PC-3 (cell line): ENCODE measurements around the gene ADCY10. TPM values are rescaled to one million over a fixed set of nuclear protein-coding genes. Genes with fewer than 3 reads are reported as not detected.

Experiments used
- ATAC-seq: fragments of 200-7000 bp; cut with Tn5 transposase; 2 replicates; pipeline ENCODE4 v1.9.1; 2020; ENCODE audit warnings: mild to moderate bottlenecking, moderate library complexity
- BruUV-seq: library from RNA; stranded (reverse); fragments of 400-500 nt; replicated peaks from 2 replicates; lab custom pipeline; 2021; lab: Mats Ljungman, UMichigan
- CTCF ChIA-PET: fragments of 300-600 bp; sonication (Branson Sonifier 250); formaldehyde crosslinking; loops from one replicate; lab custom pipeline; 2022; ENCODE audit warnings: antibody characterized with exemption; lab: Charles Lee
- POLR2A ChIA-PET: fragments of 300-600 bp; sonication (Branson Sonifier 250); formaldehyde crosslinking; loops from one replicate; lab custom pipeline; 2022; ENCODE audit warnings: antibody characterized with exemption; ENCODE audit not compliant: unreplicated experiment; lab: Charles Lee
- DNase-seq: peaks from one replicate; pipeline ENCODE4 v3.0.0-alpha.2; 2015
- H2AFZ ChIP-seq: fragments of 300-600 bp; sonication (generic); 2 replicates; pipeline ENCODE4 v1.6.0; 2016; ENCODE audit warnings: antibody characterized with exemption, low read length
- H3F3A ChIP-seq: fragments of 300-600 bp; sonication (generic); one replicate; pipeline ENCODE4 v1.6.0; 2017; ENCODE audit warnings: antibody characterized with exemption, low read length, control low read depth, mild to moderate bottlenecking; ENCODE audit not compliant: unreplicated experiment
- H3K27ac ChIP-seq: fragments of 300-600 bp; sonication (generic); 2 replicates; pipeline ENCODE4 v1.5.1; 2016; ENCODE audit warnings: mild to moderate bottlenecking, low read length
- H3K27me3 ChIP-seq: fragments of 300-600 bp; sonication (generic); 2 replicates; pipeline ENCODE4 v1.6.1; 2016; ENCODE audit warnings: low read length, mixed read lengths
- H3K36me3 ChIP-seq: fragments of 300-600 bp; sonication (generic); 2 replicates; pipeline ENCODE4 v1.6.1; 2016; ENCODE audit warnings: low read depth, mixed run types, low read length, mixed read lengths
- H3K4me1 ChIP-seq: fragments of 300-600 bp; sonication (generic); 2 replicates; pipeline ENCODE4 v1.5.1; 2016; ENCODE audit warnings: low read length; ENCODE audit not compliant: insufficient read depth
- H3K4me2 ChIP-seq: fragments of 300-600 bp; sonication (generic); 2 replicates; pipeline ENCODE4 v1.6.0; 2016; ENCODE audit warnings: low read length
- H3K4me3 ChIP-seq: fragments of 300-600 bp; sonication (generic); 2 replicates; pipeline ENCODE4 v1.5.1; 2016; ENCODE audit warnings: mild to moderate bottlenecking, low read length, mixed read lengths
- H3K79me2 ChIP-seq: fragments of 300-600 bp; sonication (generic); 2 replicates; pipeline ENCODE4 v1.6.1; 2017; ENCODE audit warnings: low read length, mixed read lengths
- H3K9ac ChIP-seq: fragments of 300-600 bp; sonication (generic); 2 replicates; pipeline ENCODE4 v1.6.0; 2016; ENCODE audit warnings: mild to moderate bottlenecking, low read length
- H3K9me2 ChIP-seq: fragments of 300-600 bp; sonication (generic); replicated peaks from 2 replicates; pipeline ENCODE4 v1.6.1; 2016; ENCODE audit warnings: mixed run types, low read length, mixed read lengths
- H3K9me3 ChIP-seq: fragments of 300-600 bp; sonication (generic); 2 replicates; pipeline ENCODE4 v1.6.1; 2016; ENCODE audit warnings: low read length, mixed read lengths
- H4K20me1 ChIP-seq: fragments of 300-600 bp; sonication (generic); 2 replicates; pipeline ENCODE4 v1.6.1; 2016; ENCODE audit warnings: low read length, mixed read lengths
- EZH2 ChIP-seq: fragments of 300-600 bp; sonication (generic); IDR thresholded peaks from one replicate; pipeline ENCODE4 v1.6.1; 2017; ENCODE audit warnings: antibody characterized with exemption, mild to moderate bottlenecking, low read length; ENCODE audit not compliant: unreplicated experiment
- EZH2phosphoT487 ChIP-seq: fragments of 300-600 bp; sonication (generic); IDR thresholded peaks from 2 replicates; pipeline ENCODE4 v1.6.1; 2018; ENCODE audit warnings: mild to moderate bottlenecking, antibody characterized with exemption, low read length, borderline replicate concordance
- intact Hi-C: fragments of 100-400 bp; cut with micrococcal nuclease; formaldehyde crosslinking; loops from 2 replicates; pipeline ENCODE4 v1.9.0; 2023
- total RNA-seq: library from RNA; depleted of rRNA; stranded (reverse); fragments of >200 nt; gene quantifications from 2 replicates; pipeline ENCODE4 v1.2.3, GENCODE V29; 2014
- TF ChIP-seq, protein P1 (sequence below): fragments of 300-600 bp; sonication (generic); conservative IDR thresholded peaks from 2 replicates; pipeline ENCODE4 v1.5.1; 2017; ENCODE audit warnings: antibody characterized with exemption, low read depth, mild to moderate bottlenecking, low read length

ADCY10 gene
- total RNA-seq, 1 experiment from 2014 or later = not detected

DNA sequence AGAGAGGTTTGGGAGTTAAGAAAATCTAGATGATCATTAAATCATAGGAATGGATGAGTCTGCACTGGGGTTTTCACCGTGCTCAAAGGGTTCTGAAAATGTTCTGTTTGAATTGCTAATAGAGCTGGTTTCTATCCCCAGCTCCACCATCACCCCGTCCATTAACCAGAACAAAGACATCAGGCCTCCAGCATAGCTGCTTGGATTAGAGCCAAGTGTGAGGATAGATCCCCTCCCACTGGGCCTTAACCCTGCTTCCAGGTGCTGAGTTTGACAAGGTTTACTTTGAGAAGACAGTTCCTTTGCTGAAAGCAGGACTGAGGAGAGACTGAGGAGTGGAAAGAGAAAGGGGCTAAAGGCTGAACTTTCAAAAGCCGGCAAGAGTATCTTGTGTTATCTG is 143.8 kb downstream of the ADCY10 start:
- no peak overlapping the region for H3K9ac ChIP-seq
- H3K4me3 ChIP-seq = no peak overlapping the region
- no peaks in the 10 kb centered on the region for H3F3A ChIP-seq
- TF ChIP-seq EZH2 = no peak
- TF ChIP-seq, protein P1, sequence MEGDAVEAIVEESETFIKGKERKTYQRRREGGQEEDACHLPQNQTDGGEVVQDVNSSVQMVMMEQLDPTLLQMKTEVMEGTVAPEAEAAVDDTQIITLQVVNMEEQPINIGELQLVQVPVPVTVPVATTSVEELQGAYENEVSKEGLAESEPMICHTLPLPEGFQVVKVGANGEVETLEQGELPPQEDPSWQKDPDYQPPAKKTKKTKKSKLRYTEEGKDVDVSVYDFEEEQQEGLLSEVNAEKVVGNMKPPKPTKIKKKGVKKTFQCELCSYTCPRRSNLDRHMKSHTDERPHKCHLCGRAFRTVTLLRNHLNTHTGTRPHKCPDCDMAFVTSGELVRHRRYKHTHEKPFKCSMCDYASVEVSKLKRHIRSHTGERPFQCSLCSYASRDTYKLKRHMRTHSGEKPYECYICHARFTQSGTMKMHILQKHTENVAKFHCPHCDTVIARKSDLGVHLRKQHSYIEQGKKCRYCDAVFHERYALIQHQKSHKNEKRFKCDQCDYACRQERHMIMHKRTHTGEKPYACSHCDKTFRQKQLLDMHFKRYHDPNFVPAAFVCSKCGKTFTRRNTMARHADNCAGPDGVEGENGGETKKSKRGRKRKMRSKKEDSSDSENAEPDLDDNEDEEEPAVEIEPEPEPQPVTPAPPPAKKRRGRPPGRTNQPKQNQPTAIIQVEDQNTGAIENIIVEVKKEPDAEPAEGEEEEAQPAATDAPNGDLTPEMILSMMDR = no peak
- TF ChIP-seq EZH2phosphoT487 = no peak
- no peaks in the 10 kb centered on the region for H3K9me3 ChIP-seq
- H3K27ac ChIP-seq = no peak overlapping the region
- H3K4me1 ChIP-seq = peaks cover 11% of the 10 kb centered on the region
- H4K20me1 ChIP-seq = no peaks in the 10 kb centered on the region
- ATAC-seq = no peak
- DNase-seq = no peak
- no peak overlapping the region for H3K4me2 ChIP-seq
- H3K36me3 ChIP-seq = peaks cover 64% of the 10 kb centered on the region
- no TSS peak for BruUV-seq
- ChIA-PET CTCF (no interaction called here), POLR2A (no interaction called here)
- H2AFZ ChIP-seq = no peak overlapping the region
- intact Hi-C loops = no loop called here
- H3K79me2 ChIP-seq = no peaks in the 10 kb centered on the region; the same call in 1 of the 2 replicates
- no peaks in the 10 kb centered on the region for H3K9me2 ChIP-seq
- no peaks in the 10 kb centered on the region for H3K27me3 ChIP-seq

DNA sequence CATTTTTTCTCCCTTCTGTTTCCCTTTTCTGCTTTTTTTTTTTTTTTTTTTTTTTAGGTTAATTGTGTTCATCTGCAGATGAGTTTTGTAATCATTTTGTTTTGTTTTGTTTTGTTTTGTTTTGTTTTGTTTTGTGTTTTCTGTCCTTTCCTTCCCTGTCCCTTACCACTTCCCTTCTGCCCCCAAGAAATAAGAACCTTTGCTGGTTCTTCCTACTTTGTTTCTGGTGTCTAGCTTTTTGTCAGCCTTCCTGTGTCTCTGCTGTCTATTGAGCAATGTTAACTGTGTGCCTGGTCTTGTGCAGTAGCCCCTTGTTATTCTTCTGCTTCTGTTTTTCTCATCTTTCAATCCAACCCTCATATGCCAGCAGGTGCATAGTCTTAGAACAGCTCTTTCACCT is 146.2 kb downstream of the ADCY10 start:
- POLR2A ChIA-PET = no interaction called here
- Histone ChIP-seq H2AFZ (no peak overlapping the region), H3K4me2 (no peak overlapping the region), H3K27me3 (no peaks in the 10 kb centered on the region), H3K36me3 (peaks cover 47% of the 10 kb centered on the region), H3K4me3 (no peak overlapping the region), H3K4me1 (peaks cover 8% of the 10 kb centered on the region), H3K9me2 (no peaks in the 10 kb centered on the region), H3K9ac (no peak overlapping the region), H3F3A (no peaks in the 10 kb centered on the region), H3K27ac (no peak overlapping the region), H4K20me1 (no peaks in the 10 kb centered on the region; the same call in 1 of the 2 replicates), H3K9me3 (no peaks in the 10 kb centered on the region), H3K79me2 (peaks cover 18% of the 10 kb centered on the region; the same call in 1 of the 2 replicates)
- intact Hi-C loops = no loop called here
- ATAC-seq (no peak), DNase-seq (no peak)
- CTCF ChIA-PET = no interaction called here
- no TSS peak for BruUV-seq
- TF ChIP-seq EZH2 (no peak), EZH2phosphoT487 (no peak)

DNA sequence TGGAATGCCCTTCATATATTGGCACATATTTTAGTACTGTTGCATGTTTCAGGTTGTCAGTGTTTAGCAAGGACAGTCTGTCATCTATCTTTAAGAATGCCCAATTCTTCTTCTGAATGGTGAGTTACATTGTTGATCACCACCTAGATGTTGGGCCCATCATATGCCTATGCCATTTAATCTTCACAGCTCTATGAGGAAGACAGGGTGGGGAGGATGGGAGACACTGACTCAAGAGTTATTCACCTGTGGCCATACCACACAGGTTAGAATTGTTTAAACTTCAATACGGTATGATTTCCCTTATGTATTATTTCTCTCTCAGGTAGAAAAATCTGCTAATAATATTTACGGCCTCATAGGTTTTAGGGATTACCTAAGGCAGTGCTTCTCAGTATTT is 147.4 kb downstream of the ADCY10 start:
- Histone ChIP-seq H3K9me2 (no peaks in the 10 kb centered on the region), H3K36me3 (peaks cover 40% of the 10 kb centered on the region), H3K27me3 (no peaks in the 10 kb centered on the region), H4K20me1 (no peaks in the 10 kb centered on the region; the same call in 1 of the 2 replicates), H2AFZ (no peak overlapping the region), H3K9ac (no peak overlapping the region), H3K4me3 (no peak overlapping the region), H3K27ac (no peak overlapping the region), H3K79me2 (peaks cover 30% of the 10 kb centered on the region), H3K9me3 (no peaks in the 10 kb centered on the region), H3K4me1 (peaks cover 8% of the 10 kb centered on the region), H3K4me2 (no peak overlapping the region), H3F3A (no peaks in the 10 kb centered on the region)
- ChIA-PET CTCF (no interaction called here), POLR2A (no interaction called here)
- BruUV-seq = no TSS peak
- DNase-seq (peak; percentile 44), ATAC-seq (peak; percentile 46; the same call in 1 of the 2 replicates)
- intact Hi-C loops = no loop called here
- TF ChIP-seq, protein P1 = no peak
- TF ChIP-seq EZH2 = no peak
- TF ChIP-seq EZH2phosphoT487 = no peak
